ENCODE measurements around the gene DOCK10.

DOCK10 gene

GRCh38 chr2:225041207-225041850 lies 939 bp downstream of the DOCK10 start:
- DNase-seq (ENCODE audit: low spot score), result peak; percentile 61

GRCh38 chr2:225040856-225041206 lies 1.4 kb downstream of the DOCK10 start:
- peak; percentile 21 for DNase-seq (ENCODE audit: low spot score)

- no peak for DNase-seq (ENCODE audit: low spot score)
These were observed 2.1 kb downstream of the DOCK10 start for GRCh38 chr2:225040142-225040541.

- DNase-seq (ENCODE audit: low spot score), result no peak
These were observed 4.1 kb downstream of the DOCK10 start for GRCh38 chr2:225038231-225038523.

GRCh38 chr2:225037415-225038230 lies 4.6 kb downstream of the DOCK10 start:
- DNase-seq (ENCODE audit: low spot score), result no peak

GRCh38 chr2:225036431-225036830 lies 5.8 kb downstream of the DOCK10 start:
- DNase-seq (ENCODE audit: low spot score), result no peak

- no peak for DNase-seq (ENCODE audit: low spot score)
These were observed 8.6 kb downstream of the DOCK10 start for GRCh38 chr2:225033440-225034318.

GRCh38 chr2:225032246-225032645 lies 10.0 kb downstream of the DOCK10 start:
- no peak for DNase-seq (ENCODE audit: low spot score)

GRCh38 chr2:225031599-225031998 lies 10.7 kb downstream of the DOCK10 start:
- no peak for DNase-seq (ENCODE audit: low spot score)

GRCh38 chr2:225030893-225031292 lies 11.4 kb downstream of the DOCK10 start:
- DNase-seq (ENCODE audit: low spot score), result no peak

- DNase-seq (ENCODE audit: low spot score), result no peak
These were observed 12.1 kb downstream of the DOCK10 start for GRCh38 chr2:225030203-225030602.

- no peak for DNase-seq (ENCODE audit: low spot score)
These were observed 13.7 kb downstream of the DOCK10 start for GRCh38 chr2:225028572-225028971.

GRCh38 chr2:225027061-225027762 lies 15.1 kb downstream of the DOCK10 start:
- no peak for DNase-seq (ENCODE audit: low spot score)

- DNase-seq (ENCODE audit: low spot score), result no peak
These were observed 16.2 kb downstream of the DOCK10 start for GRCh38 chr2:225025917-225026571.

- no peak for DNase-seq (ENCODE audit: low spot score)
These were observed 20.1 kb downstream of the DOCK10 start for GRCh38 chr2:225022188-225022587.

- DNase-seq (ENCODE audit: low spot score), result no peak
These were observed 22.0 kb downstream of the DOCK10 start for GRCh38 chr2:225020168-225020849.

GRCh38 chr2:225019105-225019504 lies 23.2 kb downstream of the DOCK10 start:
- no peak for DNase-seq (ENCODE audit: low spot score)

GRCh38 chr2:225017713-225018112 lies 24.6 kb downstream of the DOCK10 start:
- DNase-seq (ENCODE audit: low spot score), result no peak

GRCh38 chr2:225017098-225017685 lies 25.1 kb downstream of the DOCK10 start:
- DNase-seq (ENCODE audit: low spot score), result no peak

- DNase-seq (ENCODE audit: low spot score), result no peak
These were observed 28.6 kb downstream of the DOCK10 start for GRCh38 chr2:225013425-225014365.

All from germinal center (tissue), 1 donor.